Thyroid gland (tissue), 4 donors: ENCODE data around the gene RAP1GAP2. TPM values are rescaled to one million over a fixed set of nuclear protein-coding genes. Genes with fewer than 3 reads are reported as not detected.

Source experiments
- DNase-seq, 2 donors: peaks; one replicate each; pipeline ENCODE4 v3.0.0-alpha.2; 2019
- H3K27ac ChIP-seq, 3 donors: fragments of 200-600 bp; sonication (generic); 1 replicate in 2 of 3; 2 replicates in 1 of 3; pipeline ENCODE4 v1.5.1; 2016 to 2019; ENCODE audit warnings: mild to moderate bottlenecking in 1 of 3, moderate library complexity in 1 of 3
- H3K27me3 ChIP-seq: fragments of 200-600 bp; sonication (generic); one replicate; pipeline ENCODE4 v1.5.1; 2019
- H3K36me3 ChIP-seq, 2 donors: fragments of 200-600 bp; sonication (generic); one replicate each; pipeline ENCODE4 v1.5.1; 2016 to 2019
- H3K4me1 ChIP-seq, 2 donors: fragments of 200-600 bp; sonication (generic); one replicate each; pipeline ENCODE4 v1.5.1; 2017 to 2019
- H3K4me3 ChIP-seq, 3 donors: fragments of 200-600 bp; sonication (generic); replicated peaks in 1 of 3; 1 replicate in 2 of 3; 2 replicates in 1 of 3; pipeline ENCODE4 v1.5.1; 2016; ENCODE audit warnings: mild to moderate bottlenecking in 1 of 3
- H3K9me3 ChIP-seq: fragments of 200-600 bp; sonication (generic); one replicate; pipeline ENCODE4 v1.5.1; 2017
- POLR2A ChIP-seq, 2 donors: fragments of 450-650 bp; IDR thresholded peaks; one replicate each; pipeline ENCODE4 v1.6.1; 2017; ENCODE audit warnings: antibody characterized with exemption in 2 of 2, mild to moderate bottlenecking in 2 of 2, moderate library complexity in 1 of 2
- WGBS, 2 donors: methylation state at CpG; one replicate each; pipeline ENCODE4 v1.1.5; 2017; 5-methylcytosine and 5-hydroxymethylcytosine counted together
- intact Hi-C: fragments of 100-400 bp; cut with DNase I; formaldehyde crosslinking; loops from one replicate; pipeline ENCODE4 v1.15.1; 2023
- total RNA-seq, 4 donors: library from RNA; depleted of rRNA; stranded (reverse); fragments of >200 nt; gene quantifications; one replicate each; pipeline ENCODE4 v1.2.3, GENCODE V29; 2016
- TF ChIP-seq, protein P1 (sequence below), 6 experiments: fragments of 200-600 bp in 3 of 6; fragments of 450-650 bp in 3 of 6; sonication (generic) in 3 of 6; IDR thresholded peaks; one replicate each; pipeline ENCODE4 v1.5.1; 2016 to 2019; ENCODE audit warnings: antibody characterized with exemption in 6 of 6, mild to moderate bottlenecking in 2 of 6, inconsistent platforms in 1 of 6, moderate library complexity in 1 of 6

The RAP1GAP2 gene
- total RNA-seq, 4 donors from 2014 or later = 5.9 to 8.4 (median 6.8) TPM

DNA sequence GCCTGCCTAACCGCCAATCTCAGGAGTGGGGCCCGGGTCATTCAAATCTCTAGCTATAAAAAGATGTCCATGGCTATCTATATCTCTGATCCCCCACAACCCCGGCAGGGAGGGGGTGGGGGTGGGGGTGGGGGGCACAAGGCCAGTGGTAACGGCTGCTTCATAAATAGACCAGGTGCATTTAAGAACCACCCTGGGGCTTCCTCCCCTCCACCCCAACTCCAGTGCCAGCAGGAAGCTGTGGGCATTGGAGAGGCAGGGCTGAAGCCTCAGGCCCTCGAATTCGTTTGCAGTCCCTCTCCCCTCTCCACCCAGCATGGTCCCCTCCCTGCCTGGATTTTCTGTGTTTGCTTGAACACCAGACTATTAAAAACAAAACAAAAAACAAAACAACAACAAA lies 56.0 kb downstream of the RAP1GAP2 start:
- intact Hi-C loops = no loop called here
- 49 to 57% methylated on average over 6 of the region's 6 CpGs for WGBS, 2 donors
- Histone ChIP-seq H3K9me3 (no peaks in the 10 kb centered on the region), H3K27ac (no peak overlapping the region), H3K27me3 (no peaks in the 10 kb centered on the region), H3K4me1 (peaks cover 14 to 22% of the 10 kb centered on the region in 2 donors), H3K36me3 (no peaks in the 10 kb centered on the region), H3K4me3 (no peak overlapping the region)
- TF ChIP-seq POLR2A (IDR thresholded peaks at IDR 0.05) = no peak
- DNase-seq = peak in 1 of 2 donors; percentile 11

DNA sequence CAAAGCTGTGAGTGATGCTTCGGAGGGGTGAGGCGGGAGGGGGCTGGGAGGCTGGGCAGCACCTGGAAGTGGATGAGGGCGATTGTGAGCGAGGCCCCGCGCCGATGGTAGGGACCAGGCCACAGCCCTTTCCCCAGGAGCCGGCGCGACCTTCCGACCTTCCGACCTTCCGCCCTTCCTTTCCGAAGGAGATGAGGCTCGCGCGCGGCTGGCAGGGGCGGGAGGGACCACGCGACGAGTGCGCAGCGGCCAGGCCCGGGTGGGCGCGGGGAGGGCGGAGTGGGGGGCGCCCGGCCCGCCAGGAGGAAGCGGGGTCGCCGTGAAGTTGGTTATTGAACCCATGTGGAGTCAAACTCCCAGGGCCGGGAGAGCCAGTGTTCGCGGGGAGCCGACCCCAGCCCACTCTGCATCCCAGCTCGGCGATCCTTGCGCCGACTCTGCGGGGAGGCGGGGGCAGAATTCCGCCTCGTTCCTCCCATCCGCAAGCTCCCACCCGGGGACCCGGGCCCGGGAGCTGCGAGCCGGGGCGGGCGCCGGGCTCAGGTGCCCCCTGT lies 56.6 kb downstream of the RAP1GAP2 start:
- 35 to 58% methylated on average over 14 to 22 of the region's 55 CpGs for WGBS, 2 donors
- intact Hi-C loops = no loop called here
- H3K9me3 ChIP-seq = no peaks in the 10 kb centered on the region
- peaks cover 14 to 22% of the 10 kb centered on the region in 2 donors for H3K4me1 ChIP-seq
- DNase-seq = no peak
- no peaks in the 10 kb centered on the region for H3K27me3 ChIP-seq
- TF ChIP-seq, protein P1, sequence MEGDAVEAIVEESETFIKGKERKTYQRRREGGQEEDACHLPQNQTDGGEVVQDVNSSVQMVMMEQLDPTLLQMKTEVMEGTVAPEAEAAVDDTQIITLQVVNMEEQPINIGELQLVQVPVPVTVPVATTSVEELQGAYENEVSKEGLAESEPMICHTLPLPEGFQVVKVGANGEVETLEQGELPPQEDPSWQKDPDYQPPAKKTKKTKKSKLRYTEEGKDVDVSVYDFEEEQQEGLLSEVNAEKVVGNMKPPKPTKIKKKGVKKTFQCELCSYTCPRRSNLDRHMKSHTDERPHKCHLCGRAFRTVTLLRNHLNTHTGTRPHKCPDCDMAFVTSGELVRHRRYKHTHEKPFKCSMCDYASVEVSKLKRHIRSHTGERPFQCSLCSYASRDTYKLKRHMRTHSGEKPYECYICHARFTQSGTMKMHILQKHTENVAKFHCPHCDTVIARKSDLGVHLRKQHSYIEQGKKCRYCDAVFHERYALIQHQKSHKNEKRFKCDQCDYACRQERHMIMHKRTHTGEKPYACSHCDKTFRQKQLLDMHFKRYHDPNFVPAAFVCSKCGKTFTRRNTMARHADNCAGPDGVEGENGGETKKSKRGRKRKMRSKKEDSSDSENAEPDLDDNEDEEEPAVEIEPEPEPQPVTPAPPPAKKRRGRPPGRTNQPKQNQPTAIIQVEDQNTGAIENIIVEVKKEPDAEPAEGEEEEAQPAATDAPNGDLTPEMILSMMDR (IDR thresholded peaks at IDR 0.05) = no peak
- no peak for TF ChIP-seq POLR2A (IDR thresholded peaks at IDR 0.05)
- H3K27ac ChIP-seq = peak overlapping the region in 2 of 3 donors; percentile 56 to 61
- peak overlapping the region in 1 of 3 donors; percentile 41 for H3K4me3 ChIP-seq
- no peaks in the 10 kb centered on the region for H3K36me3 ChIP-seq

DNA sequence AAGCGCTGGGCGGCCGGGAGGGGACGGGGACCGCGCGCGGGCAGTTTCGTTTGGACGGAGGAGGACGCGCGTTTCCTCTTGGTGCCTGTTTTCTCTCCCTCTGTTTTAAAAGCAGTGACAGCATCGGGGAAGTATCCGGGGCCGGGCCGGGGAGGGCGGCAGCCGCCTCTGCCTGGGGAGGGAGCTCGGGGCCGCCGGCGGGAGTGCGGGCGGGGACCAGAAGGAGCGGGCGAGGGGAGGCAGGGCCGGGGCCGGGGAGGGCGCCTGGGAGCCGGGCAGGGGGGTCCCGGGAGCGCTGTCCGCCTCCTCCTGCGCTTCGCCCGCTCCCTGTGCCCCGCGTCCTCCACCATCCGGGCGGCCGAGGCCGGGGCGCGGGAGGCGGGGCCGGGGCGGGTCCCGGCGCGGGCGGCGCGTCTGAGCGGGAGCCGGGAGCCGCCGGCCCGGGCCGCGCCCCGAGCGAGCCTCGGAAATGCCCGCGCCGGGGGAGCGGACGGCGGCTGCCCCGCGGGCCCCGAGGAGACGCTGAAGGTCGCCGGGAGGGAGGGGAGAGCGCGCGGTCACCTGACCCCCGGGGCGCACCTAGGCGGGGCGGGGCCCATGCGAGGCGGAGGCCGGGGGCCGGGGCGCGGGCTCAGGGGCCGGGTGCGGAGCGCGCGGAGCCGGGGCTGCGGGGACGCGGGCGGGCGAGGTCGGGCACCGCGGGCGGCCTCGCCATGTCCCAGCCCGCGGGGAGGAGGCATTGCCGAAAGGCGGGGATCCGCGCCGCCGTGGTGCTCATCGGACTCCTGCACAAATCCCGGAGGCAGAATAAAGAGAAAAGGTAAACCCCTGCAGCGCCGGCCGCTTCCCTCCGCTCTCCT lies 57.3 kb downstream of the RAP1GAP2 start:
- Histone ChIP-seq H3K36me3 (no peaks in the 10 kb centered on the region), H3K27me3 (no peaks in the 10 kb centered on the region), H3K4me1 (peaks cover 14 to 22% of the 10 kb centered on the region in 2 donors), H3K27ac (peak overlapping the region in 2 of 3 donors; percentile 56 to 61), H3K9me3 (no peaks in the 10 kb centered on the region), H3K4me3 (peak overlapping the region in 2 of 3 donors; percentile 5 to 41)
- TF ChIP-seq, protein P1 (IDR thresholded peaks at IDR 0.05) = no peak
- peak in 1 of 2 donors; percentile 43 for TF ChIP-seq POLR2A (IDR thresholded peaks at IDR 0.05)
- DNase-seq = peak; percentile 43 to 46
- 0 to 1% methylated on average over 5 to 44 of the region's 119 CpGs for WGBS, 2 donors
- intact Hi-C loops = no loop called here

DNA sequence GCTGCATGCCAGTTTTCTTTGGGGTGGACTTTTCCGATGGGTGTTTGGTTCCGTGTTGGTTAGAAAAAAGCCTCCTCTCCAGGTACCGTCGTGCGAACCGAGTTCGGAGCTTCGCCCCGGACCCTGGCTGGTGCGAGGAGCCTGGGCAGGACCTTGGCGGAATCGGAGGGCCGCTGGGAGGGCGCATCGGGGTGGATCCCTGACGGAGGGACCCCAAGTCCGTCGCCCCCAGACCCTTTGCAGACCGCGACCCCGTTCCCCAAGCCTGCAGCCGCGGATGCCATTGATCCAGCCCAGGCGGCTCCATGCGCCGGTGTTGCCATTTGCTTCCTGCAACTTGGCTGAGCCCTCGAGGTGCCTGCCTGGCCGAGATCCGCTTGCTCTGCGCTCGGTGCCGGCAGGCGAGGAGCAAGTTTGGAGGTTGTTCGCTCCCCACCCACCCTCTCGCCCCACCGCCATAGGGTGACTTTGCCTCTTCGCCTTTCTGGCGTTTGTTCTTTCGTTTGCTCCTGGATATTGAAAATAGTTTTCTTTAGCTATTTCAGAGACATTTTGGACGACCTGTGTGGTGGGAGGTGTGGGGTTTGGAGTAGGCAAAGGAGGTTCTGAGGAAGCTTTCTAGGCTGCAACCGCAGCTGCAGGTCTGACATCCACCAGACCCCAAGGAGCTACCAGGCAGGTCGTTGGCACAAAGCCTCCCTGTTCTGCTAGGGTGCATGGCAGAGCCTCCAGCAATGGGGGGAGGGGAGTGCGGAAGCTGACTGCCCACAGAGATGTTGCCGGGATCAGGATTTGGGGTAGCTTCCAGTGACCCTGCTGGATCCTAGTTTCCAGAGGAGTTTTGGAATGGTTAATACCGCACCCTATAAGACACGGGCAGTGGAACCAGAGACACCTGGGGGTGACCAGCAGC lies 58.2 kb downstream of the RAP1GAP2 start:
- Histone ChIP-seq H3K27ac (no peak overlapping the region), H3K4me1 (peaks cover 14 to 22% of the 10 kb centered on the region in 2 donors), H3K36me3 (no peaks in the 10 kb centered on the region), H3K9me3 (no peaks in the 10 kb centered on the region), H3K27me3 (no peaks in the 10 kb centered on the region), H3K4me3 (peak overlapping the region; percentile 5 to 53 (median 41))
- intact Hi-C loops = no loop called here
- peak; percentile 63 to 66 for DNase-seq
- TF ChIP-seq, protein P1 (IDR thresholded peaks at IDR 0.05) = no peak
- TF ChIP-seq POLR2A (IDR thresholded peaks at IDR 0.05) = no peak
- 2% methylated on average over 19 to 21 of the region's 46 CpGs for WGBS, 2 donors

DNA sequence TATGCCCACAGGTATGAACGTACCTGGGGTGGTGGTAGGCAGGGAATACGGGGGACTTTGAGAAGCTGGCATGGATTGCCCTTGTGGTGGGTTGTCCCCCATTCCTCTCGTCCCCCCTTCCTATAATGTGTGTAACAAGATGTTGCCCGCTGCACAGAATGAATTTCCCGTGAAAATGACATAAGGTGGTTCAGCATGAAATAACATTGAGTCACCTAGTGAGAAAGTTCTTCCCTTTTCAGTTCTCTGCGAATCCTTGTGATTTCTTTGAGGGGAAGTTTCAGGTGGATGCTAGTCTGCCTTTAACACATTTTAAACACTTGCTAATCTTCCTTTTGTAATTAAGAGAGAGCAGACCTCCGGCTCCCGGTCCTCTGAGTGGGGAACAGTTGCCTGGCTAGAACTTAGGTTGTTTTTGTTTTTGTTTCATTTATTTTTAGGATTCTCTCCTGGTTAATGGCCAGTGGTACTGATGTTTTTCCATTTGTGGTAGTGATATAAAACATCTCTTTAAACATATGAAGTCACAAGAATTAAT lies 58.9 kb downstream of the RAP1GAP2 start:
- H3K4me3 ChIP-seq = peak overlapping the region in 1 of 3 donors; percentile 41
- no peaks in the 10 kb centered on the region for H3K36me3 ChIP-seq
- 52 to 54% methylated on average over 8 of the region's 8 CpGs for WGBS, 2 donors
- no peak for DNase-seq
- no peaks in the 10 kb centered on the region for H3K9me3 ChIP-seq
- peaks cover 14 to 22% of the 10 kb centered on the region in 2 donors for H3K4me1 ChIP-seq
- TF ChIP-seq, protein P1 (IDR thresholded peaks at IDR 0.05) = no peak
- no peak for TF ChIP-seq POLR2A (IDR thresholded peaks at IDR 0.05)
- intact Hi-C loops = no loop called here
- no peak overlapping the region for H3K27ac ChIP-seq
- H3K27me3 ChIP-seq = no peaks in the 10 kb centered on the region
